GM12878 (cell line): Measurements from ENCODE around the gene MR1. TPM values are rescaled to one million over a fixed set of nuclear protein-coding genes. Genes with fewer than 3 reads are reported as not detected.

Experiments used
- ATAC-seq: fragments of 200-7000 bp; cut with Tn5 transposase; 3 replicates; pipeline ENCODE4 v1.9.1; 2020; ENCODE audit warnings: mild to moderate bottlenecking, moderate library complexity
- Bru-seq: library from RNA; stranded (reverse); fragments of 400-500 nt; gene quantifications from one replicate; lab custom pipeline; 2021; lab: Mats Ljungman, UMichigan
- BruChase-seq, 2 experiments: library from RNA; stranded (reverse); fragments of 400-500 nt; gene quantifications; one replicate each; lab custom pipeline; 2021; lab: Mats Ljungman, UMichigan
- BruUV-seq: library from RNA; stranded (reverse); fragments of 400-500 nt; replicated peaks from 2 replicates; lab custom pipeline; 2021; lab: Mats Ljungman, UMichigan
- CTCF ChIA-PET: fragments of 300-600 bp; sonication (Branson Sonifier 250); formaldehyde crosslinking; extraction: SDS; loops from one replicate; lab custom pipeline; 2021; ENCODE audit warnings: inconsistent platforms; lab: Yijun Ruan, JAX
- POLR2A ChIA-PET: fragments of 350-600 bp; formaldehyde crosslinking; extraction: SDS; loops from one replicate; lab custom pipeline; 2021; ENCODE audit warnings: inconsistent platforms; lab: Charles Lee
- RAD21 ChIA-PET: fragments of 300-600 bp; sonication (Branson Sonifier 250); formaldehyde crosslinking; loops from one replicate; lab custom pipeline; 2023; ENCODE audit warnings: antibody characterized with exemption; ENCODE audit not compliant: unreplicated experiment; lab: Charles Lee
- SMC1A ChIA-PET: fragments of 300-600 bp; sonication (Branson Sonifier 250); formaldehyde crosslinking; loops from one replicate; lab custom pipeline; 2023; ENCODE audit not compliant: unreplicated experiment, uncharacterized antibody; lab: Charles Lee
- DNase-seq: peaks from one replicate; pipeline ENCODE4 v3.0.0-alpha.2; 2011; ENCODE audit warnings: low read depth, low spot score
- FAIRE-seq: peaks from 3 replicates; lab custom pipeline; 2011; peaks lifted over from hg19 to GRCh38; lab: Jason Lieb, UNC
- H2AFZ ChIP-seq: 2 replicates; pipeline ENCODE4 v1.6.0; 2011; ENCODE audit warnings: low read depth, low read length, control low read depth; ENCODE audit not compliant: control insufficient read depth
- H3K27ac ChIP-seq: 2 replicates; pipeline ENCODE4 v1.5.1; 2011; ENCODE audit warnings: control low read depth; ENCODE audit not compliant: control insufficient read depth, insufficient read depth
- H3K27me3 ChIP-seq, 2 experiments: replicated peaks in 1 of 2; 2 replicates each; pipeline versions ENCODE4 v1.6.0 to v1.6.1; 2011; ENCODE audit warnings: low read length in 1 of 2; ENCODE audit not compliant: control insufficient read depth in 2 of 2, insufficient read depth in 2 of 2
- H3K36me3 ChIP-seq, 2 experiments: 2 replicates each; pipeline ENCODE4 v1.5.1; 2011; ENCODE audit warnings: low read length in 1 of 2; ENCODE audit not compliant: control insufficient read depth in 2 of 2, insufficient read depth in 2 of 2
- H3K4me1 ChIP-seq: 2 replicates; pipeline ENCODE4 v1.6.1; 2011; ENCODE audit warnings: mild to moderate bottlenecking, low read length, moderate library complexity, mixed read lengths; ENCODE audit not compliant: control insufficient read depth, insufficient read depth
- H3K4me2 ChIP-seq: 2 replicates; pipeline ENCODE4 v1.6.0; 2011; ENCODE audit warnings: control low read depth; ENCODE audit not compliant: control insufficient read depth, insufficient read depth
- H3K4me3 ChIP-seq: fragments of 200-600 bp; sonication (generic); 2 replicates; pipeline ENCODE4 v1.5.1; 2016
- H3K79me2 ChIP-seq: 2 replicates; pipeline ENCODE4 v1.6.0; 2011; ENCODE audit warnings: low read length; ENCODE audit not compliant: control insufficient read depth, insufficient read depth
- H3K9ac ChIP-seq: 2 replicates; pipeline ENCODE4 v1.8.0; 2011; ENCODE audit warnings: low read length, control low read depth, mixed read lengths; ENCODE audit not compliant: control insufficient read depth, insufficient read depth
- H3K9me3 ChIP-seq: replicated peaks from 3 replicates; pipeline ENCODE4 v1.5.1; 2011; ENCODE audit warnings: mild to moderate bottlenecking, low read length; ENCODE audit not compliant: control insufficient read depth, insufficient read depth
- H4K20me1 ChIP-seq: 2 replicates; pipeline ENCODE4 v1.6.0; 2011; ENCODE audit not compliant: control insufficient read depth, insufficient read depth
- BHLHE40 ChIP-seq, 2 experiments: fragments of 450-650 bp in 1 of 2; IDR thresholded peaks; 2 replicates each; pipeline ENCODE4 v1.6.1; 2011 to 2017; ENCODE audit warnings: low read depth in 2 of 2, borderline replicate concordance in 1 of 2, improper control_type of control experiment in 1 of 2, low read length in 1 of 2, mild to moderate bottlenecking in 1 of 2
- BRCA1 ChIP-seq: IDR thresholded peaks from 2 replicates; pipeline ENCODE4 v1.6.1; 2011; ENCODE audit warnings: low read depth, low read length, improper control_type of control experiment
- CEBPB ChIP-seq, 2 experiments: fragments of 150-350 bp in 1 of 2; IDR thresholded peaks; 2 replicates each; pipeline ENCODE4 v1.6.1; 2012 to 2014; ENCODE audit warnings: low read depth in 2 of 2, low read length in 2 of 2, borderline replicate concordance in 1 of 2, inconsistent platforms in 1 of 2
- CHD2 ChIP-seq: IDR thresholded peaks from 2 replicates; pipeline ENCODE4 v1.6.1; 2011; ENCODE audit warnings: low read depth, low read length, improper control_type of control experiment, borderline replicate concordance
- CREM ChIP-seq: IDR thresholded peaks from 2 replicates; pipeline ENCODE4 v1.6.1; 2014; ENCODE audit warnings: antibody characterized with exemption, low read depth
- IRF4 ChIP-seq: IDR thresholded peaks from 2 replicates; pipeline ENCODE4 v1.6.1; 2011; ENCODE audit warnings: low read depth, low read length
- KLF5 ChIP-seq: fragments of 450-650 bp; IDR thresholded peaks from 2 replicates; pipeline ENCODE4 v1.6.1; 2014; ENCODE audit warnings: mild to moderate bottlenecking; ENCODE audit not compliant: partially characterized antibody
- MEF2A ChIP-seq: IDR thresholded peaks from 2 replicates; pipeline ENCODE4 v1.6.1; 2011; ENCODE audit warnings: low read depth, mild to moderate bottlenecking, low read length, moderate library complexity; ENCODE audit not compliant: insufficient read depth
- MEF2B ChIP-seq: fragments of 450-650 bp; IDR thresholded peaks from 2 replicates; pipeline ENCODE4 v1.6.1; 2018; ENCODE audit warnings: mild to moderate bottlenecking, moderate library complexity; ENCODE audit not compliant: partially characterized antibody, poor library complexity, severe bottlenecking
- MLLT1 ChIP-seq: fragments of 450-650 bp; IDR thresholded peaks from 2 replicates; pipeline ENCODE4 v1.6.1; 2016; ENCODE audit warnings: mild to moderate bottlenecking
- NFIC ChIP-seq: IDR thresholded peaks from 2 replicates; pipeline ENCODE4 v1.6.1; 2012; ENCODE audit warnings: low read depth, mild to moderate bottlenecking, inconsistent platforms, low read length, moderate library complexity
- NR2C2 ChIP-seq: IDR thresholded peaks from 2 replicates; pipeline ENCODE4 v1.6.1; 2011; ENCODE audit warnings: borderline replicate concordance, low read depth; ENCODE audit not compliant: control insufficient read depth, insufficient read length
- PKNOX1 ChIP-seq: fragments of 450-650 bp; IDR thresholded peaks from 2 replicates; pipeline ENCODE4 v1.6.1; 2016; ENCODE audit warnings: mild to moderate bottlenecking
- TCF7 ChIP-seq: IDR thresholded peaks from 2 replicates; pipeline ENCODE4 v1.6.1; 2014; ENCODE audit warnings: antibody characterized with exemption, borderline replicate concordance
- WRNIP1 ChIP-seq: IDR thresholded peaks from 2 replicates; pipeline ENCODE4 v1.6.1; 2011; ENCODE audit warnings: low read depth, low read length, improper control_type of control experiment, borderline replicate concordance
- ZBED1 ChIP-seq: IDR thresholded peaks from 2 replicates; pipeline ENCODE4 v1.6.1; 2016; ENCODE audit warnings: borderline replicate concordance
- WGBS: methylation state at CpG from one replicate; pipeline ENCODE4 v1.1.6; 2016; ENCODE audit warnings: low lambda C conversion rate; ENCODE audit not compliant: insufficient replicate concordance, insufficient coverage; ENCODE audit errors: missing lambda C conversion rate; 5-methylcytosine and 5-hydroxymethylcytosine counted together
- in situ Hi-C: fragments of 300-500 bp; cut with MboI; formaldehyde crosslinking; loops from 9 replicates; pipeline ENCODE4 v1.14.3; 2018; ENCODE audit warnings: mixed read lengths
- intact Hi-C: fragments of 100-400 bp; cut with micrococcal nuclease; formaldehyde crosslinking; loops from one replicate; pipeline ENCODE4 v1.14.2; 2022; ENCODE audit not compliant: unreplicated experiment
- long read RNA-seq, 2 experiments: library from polyadenylated mRNA; unstranded; transcript quantifications; one replicate each; pipeline ENCODE4 v2.0.0, GENCODE V29; 2019 to 2020
- polyA minus RNA-seq, 3 experiments: library from RNA; depleted of rRNA, polyadenylated mRNA; stranded (reverse); fragments of >200 nt; gene quantifications; 2 replicates each; pipeline ENCODE4 v1.2.3, GENCODE V29; 2011
- polyA plus RNA-seq, 11 experiments: library from polyadenylated mRNA; depleted of rRNA in 4 of 11; unstranded in 6 of 11; stranded (reverse) in 5 of 11; fragments of >200 nt; fragmentation: Nextera tagmentation in 4 of 11; fragmentation: Illumina TruSeq in 1 of 11; extraction: Ambion mirVana in 4 of 11; extraction: Trizol in 1 of 11; gene quantifications; 1 replicate in 1 of 11; 2 replicates in 10 of 11; pipeline versions ENCODE4 v1.2.1 to v1.2.3, GENCODE V29; 2011 to 2016; ENCODE audit warnings: inconsistent platforms in 2 of 11, missing spikeins in 2 of 11, low read depth in 1 of 11
- total RNA-seq, 4 experiments: library from RNA; depleted of rRNA in 3 of 4; stranded (reverse); fragments of >200 nt in 3 of 4; fragmentation: Illumina TruSeq in 1 of 4; extraction: Trizol in 1 of 4; gene quantifications; 2 replicates each; pipeline versions ENCODE4 v1.2.1 to v1.2.3, GENCODE V29; 2013 to 2021

Gene MR1
- 81.0 and 93.9 TPM in 2 replicates for total RNA-seq (2013; cell fraction: nucleolus; rRNA removed)
- total RNA-seq (2014; rRNA removed) (29.5 and 30.4 TPM in 2 replicates), total RNA-seq (2014; rRNA removed; fragmentation: Illumina TruSeq; extraction: Trizol) (32.2 and 32.3 TPM in 2 replicates), total RNA-seq (2021) (26.3 and 29.0 TPM in 2 replicates), polyA plus RNA-seq (2011; rRNA removed) (65.9 and 71.7 TPM in 2 replicates), polyA plus RNA-seq (2014; fragmentation: Illumina TruSeq; extraction: Trizol) (40.0 and 42.3 TPM in 2 replicates), polyA plus RNA-seq (2014; fragmentation: Nextera tagmentation; extraction: Ambion mirVana) (10 to 100 TPM; 24.7 to 28.5 TPM), polyA plus RNA-seq (2014; rRNA removed) (24.3 and 29.2 TPM in 2 replicates), polyA plus RNA-seq (2016; fragmentation: Nextera tagmentation; extraction: Ambion mirVana) (10 to 100 TPM; 35.7 to 36.4 TPM), polyA minus RNA-seq (2011; rRNA and poly(A)+ RNA removed) (47.7 and 66.8 TPM in 2 replicates), Bru-seq, nascent RNA (percentile 89 among the genes with signal in this experiment), BruChase-seq, experiment 1, labeled RNA remaining after a 6-hour chase (percentile 87 among the genes with signal in this experiment), BruChase-seq, experiment 2, labeled RNA remaining after a 2-hour chase (percentile 89 among the genes with signal in this experiment)
- polyA plus RNA-seq (2011; ENCODE audit: low read depth) = 21.6 TPM
- 42.6 and 46.8 TPM in 2 replicates for polyA plus RNA-seq (2011; cell fraction: cytosol; rRNA removed)
- 23.1 and 25.8 TPM in 2 replicates for polyA plus RNA-seq (2011; cell fraction: nucleus; rRNA removed)
- polyA plus RNA-seq (2012) = 20.0 and 23.8 TPM in 2 replicates
- polyA minus RNA-seq (2011; cell fraction: cytosol; rRNA and poly(A)+ RNA removed) = 9.9 and 15.5 TPM in 2 replicates
- 23.2 and 32.4 TPM in 2 replicates for polyA minus RNA-seq (2011; cell fraction: nucleus; rRNA and poly(A)+ RNA removed)
- long read RNA-seq, experiment 1, full-length matches to known transcripts = 20 of 22 reads
- long read RNA-seq, experiment 1, partial matches to known transcripts = 1 of 22 reads
- long read RNA-seq, experiment 1, other reads (novel, unspliced or antisense) = 1 of 22 reads
- long read RNA-seq, experiment 2, full-length matches to known transcripts = 139 of 188 reads
- long read RNA-seq, experiment 2, partial matches to known transcripts = 7 of 188 reads
- long read RNA-seq, experiment 2, other reads (novel, unspliced or antisense) = 42 of 188 reads

DNA sequence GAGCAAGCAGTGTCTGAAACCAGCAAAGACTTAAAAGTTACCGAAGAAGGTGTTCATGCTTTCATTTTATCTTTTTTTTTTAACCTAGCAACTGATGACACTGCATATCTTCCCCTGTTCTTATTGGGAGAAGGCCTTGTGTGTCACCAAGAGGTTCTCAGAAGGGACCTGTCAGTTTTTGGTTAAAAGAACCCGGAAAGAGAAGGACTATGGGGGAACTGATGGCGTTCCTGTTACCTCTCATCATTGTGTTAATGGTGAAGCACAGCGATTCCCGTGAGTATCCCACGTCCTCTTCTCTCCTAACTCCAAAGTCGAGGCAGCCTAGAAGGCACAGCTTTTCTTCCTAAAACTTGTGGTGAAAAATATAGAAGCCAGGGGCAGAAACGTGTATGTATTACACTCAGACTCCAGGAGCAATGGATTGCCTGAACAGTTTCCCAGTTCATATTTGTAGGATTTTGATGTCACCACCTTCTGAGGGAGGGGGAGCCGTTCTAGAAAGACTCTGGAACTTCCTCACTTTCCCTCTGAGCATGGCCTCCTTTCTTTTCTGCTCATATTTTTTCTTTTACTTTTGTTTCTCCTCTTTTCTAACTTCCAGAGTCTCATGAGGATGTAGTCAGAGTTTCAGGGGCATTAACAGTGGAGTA is at the start of gene MR1:
Gene MR1, plus strand, starts transcription at position 185 of the 653 bp plus-strand sequence. Its CDS starts 25 bp downstream, at position 210.
- RAD21 ChIA-PET = interaction anchor here (0.8 to 13.1 kb wide), 23 partner anchors 9 to 152 kb away, joined by 3 to 189 read pairs (median 6); partner anchors contain the start of gene STX6
- Histone ChIP-seq H2AFZ (peak within 1 kb of the TSS; percentile 96), H3K4me3 (peak within 1 kb of the TSS; percentile 93), H4K20me1 (no peaks in the 10 kb centered on the region), H3K9ac (peak within 1 kb of the TSS; percentile 89), H3K4me2 (peak within 1 kb of the TSS; percentile 82), H3K36me3 (no peaks in the 10 kb centered on the region), H3K27me3 (no peaks in the 10 kb centered on the region), H3K9me3 (no peaks in the 10 kb centered on the region), H3K79me2 (peaks cover 42% of the 10 kb centered on the region), H3K4me1 (peaks cover 23% of the 10 kb centered on the region), H3K27ac (peak within 1 kb of the TSS; percentile 89)
- in situ Hi-C loops = no loop called here
- FAIRE-seq (no peak), DNase-seq (peak; percentile 92), ATAC-seq (peak; percentile 90)
- CTCF ChIA-PET = interaction anchor here (1.0 to 13.7 kb wide), 13 partner anchors 9 to 152 kb away, joined by 3 to 321 read pairs (median 5); partner anchors contain the start of gene STX6
- intact Hi-C loops = no loop called here
- SMC1A ChIA-PET = interaction anchor here (0.6 to 13.6 kb wide), 19 partner anchors 10 to 471 kb away, joined by 3 to 276 read pairs (median 4); partner anchors contain the start of genes KIAA1614 and STX6
- 2% methylated on average over 9 of the region's 9 CpGs for WGBS
- POLR2A ChIA-PET = interaction anchor here (0.6 to 5.6 kb wide), 16 partner anchors 10 to 402 kb away, joined by 3 to 70 read pairs (median 4); partner anchors contain the start of genes IER5, STX6 and XPR1
- BruUV-seq = TSS peak; percentile 79
- TF ChIP-seq CHD2 (0 out of 2 replicates have a peak, but pooled peaks have one; percentile 30), BHLHE40 (IDR thresholded peaks at IDR 0.05; ENCODE audit: borderline replicate concordance in 1 of 2, low read depth in 2 of 2, low read length in 1 of 2) (peak in 1 of 2 experiments; percentile 70; a peak in 2 of 4 replicates), CREM (peak; percentile 94), TCF7 (no peak), IRF4 (no peak), WRNIP1 (peak; percentile 55; the same call in 1 of the 2 replicates), ZBED1 (no peak), KLF5 (no peak), BRCA1 (no peak), MLLT1 (peak; percentile 61; the same call in 1 of the 2 replicates), MEF2B (no peak), NFIC (no peak), NR2C2 (no peak), CEBPB (IDR thresholded peaks at IDR 0.05; ENCODE audit: borderline replicate concordance in 1 of 2, low read depth in 2 of 2, low read length in 2 of 2) (peak in 1 of 2 experiments; percentile 84; a peak in 1 of 4 replicates), PKNOX1 (peak; percentile 89), MEF2A (no peak)
